ENCODE measurements around the gene ASTN2. TPM values are rescaled to one million over a fixed set of nuclear protein-coding genes. Genes with fewer than 3 reads are reported as not detected.

Gene ASTN2
- total RNA-seq, 6 experiments from 2014 or later = 0.91 to 3.1 (median 2.5) TPM

- TF ChIP-seq CTCF (IDR thresholded peaks at IDR 0.05) = no peak
- no peak for TF ChIP-seq POLR2A (IDR thresholded peaks at IDR 0.05)
- Histone ChIP-seq H3K27me3 (no peaks in the 10 kb centered on the region), H3K4me3 (no peak overlapping the region), H3K36me3 (no peaks in the 10 kb centered on the region), H3K27ac (no peak overlapping the region), H3K4me1 (no peaks in the 10 kb centered on the region), H3K9me3 (no peaks in the 10 kb centered on the region)
- intact Hi-C loops (cut with DNase I) = no loop called here
- ATAC-seq (no peak), DNase-seq (no peak)
Observed at GRCh38 chr9:117434566-117434965, 19.7 kb upstream of the ASTN2 start.

- H3K4me3 ChIP-seq = no peak overlapping the region
- no peak for DNase-seq
- intact Hi-C loops (cut with DNase I) = no loop called here
- 83% methylated on average over 2 of the region's 2 CpGs for WGBS (ENCODE audit: insufficient coverage, low coverage, low lambda C conversion rate, missing lambda C conversion rate)
- H3K27me3 ChIP-seq = no peaks in the 10 kb centered on the region
- no peaks in the 10 kb centered on the region for H3K9me3 ChIP-seq
- H3K36me3 ChIP-seq = no peaks in the 10 kb centered on the region
- no peak overlapping the region for H3K27ac ChIP-seq
- no peak for ATAC-seq
- H3K4me1 ChIP-seq = no peaks in the 10 kb centered on the region
- TF ChIP-seq CTCF (IDR thresholded peaks at IDR 0.05) (no peak), POLR2A (IDR thresholded peaks at IDR 0.05) (no peak)
Observed at GRCh38 chr9:117430813-117431212, 16.0 kb upstream of the ASTN2 start.

- Histone ChIP-seq H3K27me3 (no peaks in the 10 kb centered on the region), H3K27ac (no peak overlapping the region), H3K4me1 (no peaks in the 10 kb centered on the region), H3K9me3 (no peaks in the 10 kb centered on the region), H3K4me3 (no peak overlapping the region), H3K36me3 (no peaks in the 10 kb centered on the region)
- no peak for ATAC-seq
- TF ChIP-seq CTCF (IDR thresholded peaks at IDR 0.05) (no peak), POLR2A (IDR thresholded peaks at IDR 0.05) (no peak)
- no peak for DNase-seq
- WGBS (ENCODE audit: insufficient coverage, low coverage, low lambda C conversion rate, missing lambda C conversion rate) = 35% methylated on average over 3 of the region's 3 CpGs
- intact Hi-C loops (cut with DNase I) = no loop called here
Observed at GRCh38 chr9:117427357-117427913, 12.6 kb upstream of the ASTN2 start.

GRCh38 chr9:117425566-117425965 is 10.7 kb upstream of the ASTN2 start:
- H3K27me3 ChIP-seq = no peaks in the 10 kb centered on the region
- DNase-seq = no peak
- no peaks in the 10 kb centered on the region for H3K36me3 ChIP-seq
- H3K4me1 ChIP-seq = no peaks in the 10 kb centered on the region
- WGBS (ENCODE audit: insufficient coverage, low coverage, low lambda C conversion rate, missing lambda C conversion rate) = 55% methylated on average over 3 of the region's 3 CpGs
- H3K4me3 ChIP-seq = no peak overlapping the region
- H3K27ac ChIP-seq = no peak overlapping the region
- H3K9me3 ChIP-seq = no peaks in the 10 kb centered on the region
- intact Hi-C loops (cut with DNase I) = no loop called here
- no peak for ATAC-seq
- TF ChIP-seq CTCF (IDR thresholded peaks at IDR 0.05) (no peak), POLR2A (IDR thresholded peaks at IDR 0.05) (no peak)

- Histone ChIP-seq H3K36me3 (no peaks in the 10 kb centered on the region), H3K4me3 (no peak overlapping the region), H3K4me1 (no peaks in the 10 kb centered on the region), H3K27me3 (no peaks in the 10 kb centered on the region), H3K27ac (no peak overlapping the region), H3K9me3 (no peaks in the 10 kb centered on the region)
- DNase-seq = no peak
- no peak for ATAC-seq
- TF ChIP-seq POLR2A (IDR thresholded peaks at IDR 0.05) (no peak), CTCF (IDR thresholded peaks at IDR 0.05) (no peak)
- 32% methylated on average over 1 of the region's 1 CpG for WGBS (ENCODE audit: insufficient coverage, low coverage, low lambda C conversion rate, missing lambda C conversion rate)
- intact Hi-C loops (cut with DNase I) = no loop called here
Observed at GRCh38 chr9:117424291-117424690, 9.4 kb upstream of the ASTN2 start.

Measured in right lobe of liver (tissue), 6 donors.